Uterus (tissue), 4 donors: Measurements from ENCODE around the gene PPP4R3A. TPM values are rescaled to one million over a fixed set of nuclear protein-coding genes. Genes with fewer than 3 reads are reported as not detected.
"Not testable (repeated sequence)": the region's sequence is repeated elsewhere in the genome, so short reads cannot be mapped to it uniquely, and the experiment has no call there.

ENCODE experiments used
- DNase-seq, 2 donors: peaks; one replicate each; pipeline ENCODE4 v3.0.0-alpha.2; 2019 to 2020
- H3K27ac ChIP-seq, 2 donors: fragments of 200-600 bp; sonication (generic); 1 replicate in 1 of 2; 2 replicates in 1 of 2; pipeline ENCODE4 v1.5.1; 2016 to 2018
- H3K27me3 ChIP-seq, 2 donors: fragments of 200-600 bp; sonication (generic); one replicate each; pipeline ENCODE4 v1.5.1; 2018 to 2019; ENCODE audit warnings: control low read depth in 1 of 2
- H3K36me3 ChIP-seq, 2 donors: fragments of 200-600 bp; sonication (generic); one replicate each; pipeline ENCODE4 v1.5.1; 2019; ENCODE audit warnings: control low read depth in 1 of 2
- H3K4me1 ChIP-seq, 2 donors: fragments of 200-600 bp; sonication (generic); one replicate each; pipeline ENCODE4 v1.5.1; 2018 to 2019; ENCODE audit warnings: control low read depth in 1 of 2
- H3K4me3 ChIP-seq, 2 donors: fragments of 200-600 bp; sonication (generic); 1 replicate in 1 of 2; 2 replicates in 1 of 2; pipeline ENCODE4 v1.5.1; 2018 to 2019; ENCODE audit warnings: mild to moderate bottlenecking in 1 of 2
- H3K9me3 ChIP-seq, 2 donors: fragments of 200-600 bp; sonication (generic); one replicate each; pipeline ENCODE4 v1.5.1; 2019; ENCODE audit warnings: control low read depth in 1 of 2
- CTCF ChIP-seq, 4 experiments: fragments of 200-600 bp in 2 of 4; fragments of 450-650 bp in 2 of 4; sonication (generic) in 2 of 4; IDR thresholded peaks; one replicate each; pipeline ENCODE4 v1.5.1; 2016 to 2019; ENCODE audit warnings: antibody characterized with exemption in 4 of 4, mild to moderate bottlenecking in 2 of 4, moderate library complexity in 1 of 4
- POLR2A ChIP-seq, 2 donors: fragments of 450-650 bp; IDR thresholded peaks; one replicate each; pipeline ENCODE4 v1.6.1; 2016; ENCODE audit warnings: antibody characterized with exemption in 2 of 2, mild to moderate bottlenecking in 1 of 2, moderate library complexity in 1 of 2
- intact Hi-C: fragments of 100-400 bp; cut with DNase I; formaldehyde crosslinking; loops from one replicate; pipeline ENCODE4 v1.15.1; 2023; ENCODE audit warnings: low total_unique reads
- total RNA-seq, 4 donors: library from RNA; depleted of rRNA in 3 of 4; stranded (reverse); fragments of >200 nt in 3 of 4; gene quantifications; one replicate each; pipeline versions ENCODE4 v1.1.0 to v1.2.4, GENCODE V29; 2014 to 2023
- donor health status: DM: yes; HTN: yes; CAD: no.

Gene PPP4R3A
- total RNA-seq, 4 donors from 2014 or later, result 36.2 to 136 (median 116) TPM

- TF ChIP-seq CTCF (IDR thresholded peaks at IDR 0.05) (no peak), POLR2A (IDR thresholded peaks at IDR 0.05) (no peak)
- Histone ChIP-seq H3K9me3 (no peaks in the 10 kb centered on the region), H3K4me3 (no peak overlapping the region), H3K36me3 (no peaks in the 10 kb centered on the region), H3K4me1 (no peaks in the 10 kb centered on the region), H3K27ac (no peak overlapping the region), H3K27me3 (no peaks in the 10 kb centered on the region)
- intact Hi-C loops, result no loop called here
- no peak for DNase-seq
These were observed 70.8 kb downstream of the PPP4R3A start for GRCh38 chr14:91439345-91439744.

GRCh38 chr14:91438845-91439244 is 71.3 kb downstream of the PPP4R3A start:
- no peaks in the 10 kb centered on the region for H3K4me1 ChIP-seq
- TF ChIP-seq CTCF (IDR thresholded peaks at IDR 0.05) (no peak), POLR2A (IDR thresholded peaks at IDR 0.05) (no peak)
- H3K36me3 ChIP-seq, result no peaks in the 10 kb centered on the region
- no peaks in the 10 kb centered on the region for H3K9me3 ChIP-seq
- no peak overlapping the region for H3K27ac ChIP-seq
- intact Hi-C loops, result no loop called here
- no peak overlapping the region for H3K4me3 ChIP-seq
- H3K27me3 ChIP-seq, result no peaks in the 10 kb centered on the region
- DNase-seq, result no peak

- H3K4me3 ChIP-seq, H3K9me3 ChIP-seq, H3K27ac ChIP-seq, DNase-seq, intact Hi-C loops, H3K4me1 ChIP-seq, H3K36me3 ChIP-seq, H3K27me3 ChIP-seq: not testable (repeated sequence)
These were observed 73.8 kb downstream of the PPP4R3A start for GRCh38 chr14:91436266-91436665.

- Histone ChIP-seq H3K9me3 (no peaks in the 10 kb centered on the region), H3K27ac (no peak overlapping the region), H3K27me3 (no peaks in the 10 kb centered on the region), H3K4me3 (no peak overlapping the region), H3K4me1 (no peaks in the 10 kb centered on the region), H3K36me3 (no peaks in the 10 kb centered on the region)
- intact Hi-C loops, result no loop called here
- TF ChIP-seq CTCF (IDR thresholded peaks at IDR 0.05) (no peak), POLR2A (IDR thresholded peaks at IDR 0.05) (no peak)
- DNase-seq, result no peak
These were observed 80.7 kb downstream of the PPP4R3A start for GRCh38 chr14:91429385-91429784.

GRCh38 chr14:91428931-91429330 is 81.2 kb downstream of the PPP4R3A start:
- H3K27me3 ChIP-seq, H3K9me3 ChIP-seq, H3K36me3 ChIP-seq, DNase-seq, H3K27ac ChIP-seq, H3K4me1 ChIP-seq, H3K4me3 ChIP-seq, intact Hi-C loops: not testable (repeated sequence)

- H3K9me3 ChIP-seq, H3K27ac ChIP-seq, intact Hi-C loops, H3K4me3 ChIP-seq, H3K4me1 ChIP-seq, H3K27me3 ChIP-seq, H3K36me3 ChIP-seq, DNase-seq: not testable (repeated sequence)
These were observed 84.6 kb downstream of the PPP4R3A start for GRCh38 chr14:91425531-91425944.

GRCh38 chr14:91424813-91425530 is 85.1 kb downstream of the PPP4R3A start:
- intact Hi-C loops, result no loop called here
- H3K27ac ChIP-seq, result no peak overlapping the region
- no peaks in the 10 kb centered on the region for H3K9me3 ChIP-seq
- TF ChIP-seq CTCF (IDR thresholded peaks at IDR 0.05) (no peak), POLR2A (IDR thresholded peaks at IDR 0.05) (no peak)
- no peaks in the 10 kb centered on the region for H3K36me3 ChIP-seq
- no peaks in the 10 kb centered on the region for H3K4me1 ChIP-seq
- DNase-seq, result no peak
- no peak overlapping the region for H3K4me3 ChIP-seq
- H3K27me3 ChIP-seq, result no peaks in the 10 kb centered on the region
